ENCODE results near the gene BLCAP.
"Not testable (repeated sequence)": the region's sequence is repeated elsewhere in the genome, so short reads cannot be mapped to it uniquely, and the experiment has no call there.

The BLCAP gene

GRCh38 chr20:37484331-37484730 lies 43.3 kb downstream of the BLCAP start:
- DNase-seq (ENCODE audit: low read depth in 3 of 3), result no peak

GRCh38 chr20:37481610-37482009 lies 46.1 kb downstream of the BLCAP start:
- DNase-seq (ENCODE audit: low read depth in 3 of 3), result no peak

GRCh38 chr20:37480919-37481318 lies 46.8 kb downstream of the BLCAP start:
- DNase-seq (ENCODE audit: low read depth in 3 of 3), result no peak

- no peak for DNase-seq (ENCODE audit: low read depth in 3 of 3)
Observed at GRCh38 chr20:37479925-37480691, 47.6 kb downstream of the BLCAP start.

- DNase-seq (ENCODE audit: low read depth in 3 of 3), result no peak
Observed at GRCh38 chr20:37479266-37479665, 48.4 kb downstream of the BLCAP start.

- DNase-seq (ENCODE audit: low read depth in 3 of 3), result no peak
Observed at GRCh38 chr20:37477041-37477440, 50.6 kb downstream of the BLCAP start.

- DNase-seq (ENCODE audit: low read depth in 3 of 3), result no peak
Observed at GRCh38 chr20:37475252-37475651, 52.4 kb downstream of the BLCAP start.

- no peak for DNase-seq (ENCODE audit: low read depth in 3 of 3)
Observed at GRCh38 chr20:37474386-37474785, 53.3 kb downstream of the BLCAP start.

GRCh38 chr20:37473249-37474000 lies 54.3 kb downstream of the BLCAP start:
- no peak for DNase-seq (ENCODE audit: low read depth in 3 of 3)

- not testable (repeated sequence) for DNase-seq (ENCODE audit: low read depth in 3 of 3)
Observed at GRCh38 chr20:37472435-37472834, 55.2 kb downstream of the BLCAP start.

GRCh38 chr20:37471741-37472235 lies 55.9 kb downstream of the BLCAP start:
- no peak for DNase-seq (ENCODE audit: low read depth in 3 of 3)

- DNase-seq (ENCODE audit: low read depth in 3 of 3), result not testable (repeated sequence)
Observed at GRCh38 chr20:37470190-37470589, 57.5 kb downstream of the BLCAP start.

GRCh38 chr20:37469531-37469930 lies 58.1 kb downstream of the BLCAP start:
- no peak for DNase-seq (ENCODE audit: low read depth in 3 of 3)

- DNase-seq (ENCODE audit: low read depth in 3 of 3), result no peak
Observed at GRCh38 chr20:37468886-37469285, 58.8 kb downstream of the BLCAP start.

All from stimulated activated CD4-positive, alpha-beta T cell treated with anti-CD3 and anti-CD28 coated beads, TNF-alpha, amount 100 ng/mL, for 48 hours (primary cell).